ENCODE results near the gene MAPKAPK2. TPM values are rescaled to one million over a fixed set of nuclear protein-coding genes. Genes with fewer than 3 reads are reported as not detected.
"Not testable (repeated sequence)": the region's sequence is repeated elsewhere in the genome, so short reads cannot be mapped to it uniquely, and the experiment has no call there.

Gene MAPKAPK2
- total RNA-seq, 1 donor from 2014 or later: 93.8 TPM

DNA sequence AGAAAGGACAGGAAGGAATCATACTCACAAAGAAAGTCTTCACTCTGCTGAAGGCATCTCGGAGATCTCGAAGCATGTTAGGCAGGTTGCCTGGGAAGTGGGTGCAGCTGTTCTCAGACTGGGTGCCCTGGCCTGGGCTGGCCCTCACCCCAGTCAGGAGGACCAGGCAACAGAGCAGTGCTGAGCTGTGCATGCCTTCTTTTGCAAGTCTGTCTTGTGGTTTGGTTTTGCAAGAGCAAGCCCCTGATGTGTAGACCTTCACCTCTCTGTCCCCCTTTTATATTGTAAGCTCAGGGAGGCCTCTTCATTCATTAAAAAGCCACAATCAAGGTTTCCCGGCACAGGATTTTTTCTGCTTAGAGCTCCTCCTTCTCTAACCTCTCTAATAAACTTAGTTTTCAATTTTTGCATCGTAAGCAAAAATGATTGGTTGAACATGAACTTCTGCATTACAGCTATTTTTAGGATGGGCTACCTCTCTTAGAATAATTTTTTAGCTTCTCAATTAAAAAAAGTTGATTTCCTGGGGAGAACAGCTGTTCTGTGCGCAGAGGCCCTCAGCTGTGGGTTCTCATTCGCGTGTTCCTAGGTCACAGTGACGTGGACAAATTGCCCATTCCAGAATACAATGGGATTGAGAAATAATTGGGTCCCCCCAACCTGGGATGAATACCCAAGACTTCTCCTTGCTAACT is 87.7 kb downstream of the MAPKAPK2 start, which contains the start of gene IL10:
Gene IL10, minus strand, starts transcription at position 252 of the 695 bp plus-strand sequence. Its CDS starts 59 bp downstream, at position 193.
- H3K4me3 Mint-ChIP-seq (ENCODE audit: unreplicated experiment): no peak within 1 kb of the TSS
- TF ChIP-seq, protein P1, sequence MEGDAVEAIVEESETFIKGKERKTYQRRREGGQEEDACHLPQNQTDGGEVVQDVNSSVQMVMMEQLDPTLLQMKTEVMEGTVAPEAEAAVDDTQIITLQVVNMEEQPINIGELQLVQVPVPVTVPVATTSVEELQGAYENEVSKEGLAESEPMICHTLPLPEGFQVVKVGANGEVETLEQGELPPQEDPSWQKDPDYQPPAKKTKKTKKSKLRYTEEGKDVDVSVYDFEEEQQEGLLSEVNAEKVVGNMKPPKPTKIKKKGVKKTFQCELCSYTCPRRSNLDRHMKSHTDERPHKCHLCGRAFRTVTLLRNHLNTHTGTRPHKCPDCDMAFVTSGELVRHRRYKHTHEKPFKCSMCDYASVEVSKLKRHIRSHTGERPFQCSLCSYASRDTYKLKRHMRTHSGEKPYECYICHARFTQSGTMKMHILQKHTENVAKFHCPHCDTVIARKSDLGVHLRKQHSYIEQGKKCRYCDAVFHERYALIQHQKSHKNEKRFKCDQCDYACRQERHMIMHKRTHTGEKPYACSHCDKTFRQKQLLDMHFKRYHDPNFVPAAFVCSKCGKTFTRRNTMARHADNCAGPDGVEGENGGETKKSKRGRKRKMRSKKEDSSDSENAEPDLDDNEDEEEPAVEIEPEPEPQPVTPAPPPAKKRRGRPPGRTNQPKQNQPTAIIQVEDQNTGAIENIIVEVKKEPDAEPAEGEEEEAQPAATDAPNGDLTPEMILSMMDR (IDR thresholded peaks at IDR 0.05; ENCODE audit: partially characterized antibody, unreplicated experiment): no peak

DNA sequence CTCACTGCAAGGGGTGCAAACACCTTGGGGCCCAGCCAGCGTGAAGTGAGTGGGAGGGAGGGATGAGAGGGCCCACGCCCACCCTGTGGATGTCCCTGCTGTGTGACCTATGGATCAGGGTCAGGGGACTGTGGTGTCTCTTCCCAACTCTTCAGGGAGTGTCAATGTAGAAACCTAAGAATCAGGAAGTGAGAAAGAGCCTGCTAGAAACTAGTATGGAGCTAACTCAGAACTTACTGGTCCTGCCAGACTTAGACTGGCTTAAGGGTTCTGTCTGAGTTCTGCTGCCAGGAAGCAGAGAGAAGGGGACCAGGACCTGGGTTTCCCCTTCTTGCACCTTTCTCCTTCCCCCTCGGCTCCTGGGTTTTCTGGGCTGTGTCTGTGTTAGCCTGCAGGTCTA is 89.4 kb downstream of the MAPKAPK2 start:
- Mint-ChIP-seq H3K4me1 (ENCODE audit: low read depth, unreplicated experiment) (peaks cover 6% of the 10 kb centered on the region), H3K9me3 (ENCODE audit: unreplicated experiment) (no peaks in the 10 kb centered on the region), H3K27me3 (ENCODE audit: unreplicated experiment) (peaks cover 3% of the 10 kb centered on the region), H3K4me3 (ENCODE audit: unreplicated experiment) (no peak overlapping the region), H3K27ac (ENCODE audit: unreplicated experiment) (no peak overlapping the region), H3K36me3 (ENCODE audit: unreplicated experiment) (no peaks in the 10 kb centered on the region)
- DNase-seq: no peak
- TF ChIP-seq, protein P1 (IDR thresholded peaks at IDR 0.05; ENCODE audit: partially characterized antibody, unreplicated experiment): no peak

More for the DNA sequence above, 87.7 kb downstream of the MAPKAPK2 start, which contains the start of gene IL10:
- Mint-ChIP-seq H3K27me3 (ENCODE audit: unreplicated experiment) (peaks cover 3% of the 10 kb centered on the region), H3K9me3 (ENCODE audit: unreplicated experiment) (no peaks in the 10 kb centered on the region), H3K27ac (ENCODE audit: unreplicated experiment) (no peak within 1 kb of the TSS), H3K4me1 (ENCODE audit: low read depth, unreplicated experiment) (peaks cover 6% of the 10 kb centered on the region), H3K36me3 (ENCODE audit: unreplicated experiment) (no peaks in the 10 kb centered on the region)
- DNase-seq: no peak

DNA sequence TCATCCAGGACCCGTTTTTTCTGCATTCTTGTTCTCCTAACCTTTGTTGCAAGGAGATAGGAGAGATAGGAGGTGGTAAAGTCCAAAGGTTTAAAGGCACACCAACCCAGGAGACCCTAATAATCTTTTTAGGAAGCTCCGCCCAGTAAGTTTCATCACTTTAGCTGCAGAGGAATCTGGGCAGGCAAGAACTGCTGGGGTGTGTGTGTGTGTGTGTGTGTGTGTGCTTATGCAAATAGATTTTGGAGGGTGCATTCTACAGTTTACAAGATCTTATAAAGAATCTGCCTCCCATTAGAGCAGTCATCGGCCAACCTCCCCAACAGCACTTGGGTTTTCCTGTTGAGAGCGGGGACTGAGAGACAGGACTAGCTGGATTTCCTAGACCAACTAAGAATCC is 91.5 kb downstream of the MAPKAPK2 start:
- H3K36me3 Mint-ChIP-seq (ENCODE audit: unreplicated experiment): no peaks in the 10 kb centered on the region
- TF ChIP-seq, protein P1 (IDR thresholded peaks at IDR 0.05; ENCODE audit: partially characterized antibody, unreplicated experiment): no peak
- no peak for DNase-seq
- no peaks in the 10 kb centered on the region for H3K4me1 Mint-ChIP-seq (ENCODE audit: low read depth, unreplicated experiment)
- H3K9me3 Mint-ChIP-seq (ENCODE audit: unreplicated experiment): no peaks in the 10 kb centered on the region
- no peak overlapping the region for H3K27ac Mint-ChIP-seq (ENCODE audit: unreplicated experiment)
- peaks cover 3% of the 10 kb centered on the region for H3K27me3 Mint-ChIP-seq (ENCODE audit: unreplicated experiment)
- no peak overlapping the region for H3K4me3 Mint-ChIP-seq (ENCODE audit: unreplicated experiment)

DNA sequence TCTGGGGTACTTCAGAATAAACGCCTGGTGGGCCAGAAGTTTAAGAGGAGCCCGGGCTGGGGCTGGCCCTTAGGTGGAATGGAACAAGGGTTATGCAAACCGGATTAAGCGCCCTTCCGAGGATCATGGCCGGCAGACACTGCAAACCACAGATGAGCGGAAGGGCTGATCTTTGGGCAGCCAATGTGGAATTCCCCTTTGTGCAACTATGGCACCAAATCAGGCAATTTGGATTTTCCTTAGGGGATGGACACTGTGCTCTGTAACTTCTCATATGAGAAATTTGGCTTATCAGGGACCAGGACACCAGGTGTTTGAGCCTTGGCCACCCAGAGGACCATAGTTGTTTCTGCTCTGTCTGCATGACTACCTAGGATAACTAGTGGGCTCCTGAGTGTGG is 93.3 kb downstream of the MAPKAPK2 start:
- H3K36me3 Mint-ChIP-seq (ENCODE audit: unreplicated experiment): no peaks in the 10 kb centered on the region
- peaks cover 1% of the 10 kb centered on the region for H3K27me3 Mint-ChIP-seq (ENCODE audit: unreplicated experiment)
- H3K9me3 Mint-ChIP-seq (ENCODE audit: unreplicated experiment): no peaks in the 10 kb centered on the region
- H3K27ac Mint-ChIP-seq (ENCODE audit: unreplicated experiment): no peak overlapping the region
- DNase-seq: no peak
- no peak overlapping the region for H3K4me3 Mint-ChIP-seq (ENCODE audit: unreplicated experiment)
- H3K4me1 Mint-ChIP-seq (ENCODE audit: low read depth, unreplicated experiment): no peaks in the 10 kb centered on the region
- TF ChIP-seq, protein P1 (IDR thresholded peaks at IDR 0.05; ENCODE audit: partially characterized antibody, unreplicated experiment): no peak

DNA sequence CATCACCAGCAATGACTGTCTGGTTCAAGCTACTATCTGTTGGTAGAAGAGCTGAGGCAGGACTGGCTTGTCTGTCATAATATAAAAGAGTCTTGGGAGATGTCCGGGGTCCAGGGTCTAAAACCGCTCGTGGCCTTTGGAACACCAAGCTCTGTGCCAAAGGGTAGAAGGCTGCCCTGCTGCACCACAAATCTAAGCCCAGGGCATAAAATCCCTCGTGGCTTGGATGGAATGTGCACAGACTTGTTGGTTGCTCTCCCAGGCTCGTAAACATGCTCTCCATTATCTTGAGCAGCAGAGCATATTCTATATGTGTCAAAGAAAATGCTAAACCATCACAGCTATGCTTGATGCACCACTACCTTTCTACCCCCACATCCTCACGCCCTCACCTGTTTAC is 94.2 kb downstream of the MAPKAPK2 start:
- H3K9me3 Mint-ChIP-seq (ENCODE audit: unreplicated experiment); H3K4me1 Mint-ChIP-seq (ENCODE audit: low read depth, unreplicated experiment); DNase-seq; H3K27ac Mint-ChIP-seq (ENCODE audit: unreplicated experiment); H3K27me3 Mint-ChIP-seq (ENCODE audit: unreplicated experiment); H3K36me3 Mint-ChIP-seq (ENCODE audit: unreplicated experiment); H3K4me3 Mint-ChIP-seq (ENCODE audit: unreplicated experiment): not testable (repeated sequence)

All from glutamatergic neuron (in vitro differentiated cells).